8988T (cell line): ENCODE data around the gene REC114.

Source experiments
- DNase-seq: peaks from one replicate; pipeline ENCODE4 v3.0.0; 2011

Gene REC114

GRCh38 chr15:73583544-73583943 lies 140.6 kb downstream of the REC114 start:
- no peak for DNase-seq

GRCh38 chr15:73584699-73585420 lies 141.9 kb downstream of the REC114 start:
- DNase-seq, result no peak

GRCh38 chr15:73585871-73586654 lies 143.1 kb downstream of the REC114 start:
- DNase-seq, result no peak

GRCh38 chr15:73589766-73590165 lies 146.8 kb downstream of the REC114 start:
- no peak for DNase-seq

- DNase-seq, result no peak
Measured at GRCh38 chr15:73590263-73590662, 147.3 kb downstream of the REC114 start.

GRCh38 chr15:73593304-73594074 lies 150.5 kb downstream of the REC114 start:
- DNase-seq, result no peak

- no peak for DNase-seq
Measured at GRCh38 chr15:73594109-73594508, 151.1 kb downstream of the REC114 start.

- no peak for DNase-seq
Measured at GRCh38 chr15:73596174-73596573, 153.2 kb downstream of the REC114 start.

- no peak for DNase-seq
Measured at GRCh38 chr15:73597036-73597638, 154.2 kb downstream of the REC114 start.

GRCh38 chr15:73598530-73599160 lies 155.7 kb downstream of the REC114 start:
- DNase-seq, result no peak

- no peak for DNase-seq
Measured at GRCh38 chr15:73599934-73600333, 157.0 kb downstream of the REC114 start.

GRCh38 chr15:73600413-73601335 lies 157.7 kb downstream of the REC114 start:
- no peak for DNase-seq

GRCh38 chr15:73601451-73602445 lies 158.8 kb downstream of the REC114 start:
- DNase-seq, result no peak

GRCh38 chr15:73602446-73602843 lies 159.5 kb downstream of the REC114 start:
- no peak for DNase-seq

- DNase-seq, result no peak
Measured at GRCh38 chr15:73602992-73603391, 160.0 kb downstream of the REC114 start.

GRCh38 chr15:73604477-73604876 lies 161.5 kb downstream of the REC114 start:
- DNase-seq, result no peak

- DNase-seq, result no peak
Measured at GRCh38 chr15:73605759-73606436, 162.9 kb downstream of the REC114 start.

- DNase-seq, result no peak
Measured at GRCh38 chr15:73607405-73607804, 164.4 kb downstream of the REC114 start.

- DNase-seq, result no peak
Measured at GRCh38 chr15:73607843-73608242, 164.9 kb downstream of the REC114 start.

GRCh38 chr15:73608475-73608874 lies 165.5 kb downstream of the REC114 start:
- DNase-seq, result no peak
